ENCODE measurements around the gene CERS6.

GRCh38 chr2:168626647-168627046, 170.6 kb downstream of the CERS6 start:
- no peak for TF ChIP-seq CTCF (conservative IDR thresholded peaks at IDR 0.05 in 1 of 2, IDR thresholded peaks at IDR 0.05 in 1 of 2; ENCODE audit: extremely low read depth in 1 of 2, insufficient read depth in 1 of 2, low read depth in 1 of 2, low read length in 2 of 2)
- no peak for TF ChIP-seq EZH2 (IDR thresholded peaks at IDR 0.05; ENCODE audit: borderline replicate concordance, low read length)

Measured in mammary epithelial cell (primary cell).